ENCODE results near the gene NR3C2. TPM values are rescaled to one million over a fixed set of nuclear protein-coding genes. Genes with fewer than 3 reads are reported as not detected.

The NR3C2 gene
- total RNA-seq, 1 donor from 2014 or later: 0.79 TPM

GRCh38 chr4:148044089-148044911 lies 397.9 kb downstream of the NR3C2 start:
- no peak for TF ChIP-seq CTCF (IDR thresholded peaks at IDR 0.05; ENCODE audit: insufficient read depth, low read length, severe bottlenecking)
- Histone ChIP-seq H3K27me3 (ENCODE audit: control insufficient read depth, insufficient read depth, low read length) (no peaks in the 10 kb centered on the region), H3K4me3 (ENCODE audit: low read depth, low read length) (no peak overlapping the region), H3K36me3 (ENCODE audit: control insufficient read depth, insufficient read depth, low read length) (no peaks in the 10 kb centered on the region)
- FAIRE-seq: peak; percentile 13
- DNase-seq (ENCODE audit: low read depth): no peak

- FAIRE-seq (no peak), DNase-seq (ENCODE audit: low read depth) (no peak)
- Histone ChIP-seq H3K4me3 (ENCODE audit: low read depth, low read length) (no peak overlapping the region), H3K36me3 (ENCODE audit: control insufficient read depth, insufficient read depth, low read length) (no peaks in the 10 kb centered on the region), H3K27me3 (ENCODE audit: control insufficient read depth, insufficient read depth, low read length) (no peaks in the 10 kb centered on the region)
- no peak for TF ChIP-seq CTCF (IDR thresholded peaks at IDR 0.05; ENCODE audit: insufficient read depth, low read length, severe bottlenecking)
Observed at GRCh38 chr4:148041606-148042329, 400.4 kb downstream of the NR3C2 start.

DNA sequence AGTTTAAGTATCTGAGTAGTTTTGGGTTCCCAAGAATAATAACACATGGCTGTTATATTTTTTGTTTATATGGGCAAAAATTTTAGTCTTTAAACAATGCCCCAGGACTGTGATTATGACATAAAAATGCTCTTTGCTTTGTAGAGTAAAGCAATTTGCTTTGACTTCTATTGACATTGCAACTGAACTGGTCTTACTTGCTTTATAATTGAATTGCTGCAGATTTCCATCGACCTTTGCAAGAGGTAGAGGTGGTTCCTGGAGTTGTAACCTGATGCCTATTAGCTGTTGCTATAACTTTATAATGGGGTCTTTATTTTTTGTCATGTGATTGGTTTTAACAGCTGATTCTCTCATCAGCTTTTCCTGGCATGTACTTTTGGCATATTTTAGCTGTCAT lies 407.4 kb downstream of the NR3C2 start:
- H3K36me3 ChIP-seq (ENCODE audit: control insufficient read depth, insufficient read depth, low read length): no peaks in the 10 kb centered on the region
- TF ChIP-seq CTCF (IDR thresholded peaks at IDR 0.05; ENCODE audit: insufficient read depth, low read length, severe bottlenecking): no peak
- DNase-seq (ENCODE audit: low read depth): no peak
- no peak overlapping the region for H3K4me3 ChIP-seq (ENCODE audit: low read depth, low read length)
- no peak for FAIRE-seq
- H3K27me3 ChIP-seq (ENCODE audit: control insufficient read depth, insufficient read depth, low read length): no peaks in the 10 kb centered on the region

DNA sequence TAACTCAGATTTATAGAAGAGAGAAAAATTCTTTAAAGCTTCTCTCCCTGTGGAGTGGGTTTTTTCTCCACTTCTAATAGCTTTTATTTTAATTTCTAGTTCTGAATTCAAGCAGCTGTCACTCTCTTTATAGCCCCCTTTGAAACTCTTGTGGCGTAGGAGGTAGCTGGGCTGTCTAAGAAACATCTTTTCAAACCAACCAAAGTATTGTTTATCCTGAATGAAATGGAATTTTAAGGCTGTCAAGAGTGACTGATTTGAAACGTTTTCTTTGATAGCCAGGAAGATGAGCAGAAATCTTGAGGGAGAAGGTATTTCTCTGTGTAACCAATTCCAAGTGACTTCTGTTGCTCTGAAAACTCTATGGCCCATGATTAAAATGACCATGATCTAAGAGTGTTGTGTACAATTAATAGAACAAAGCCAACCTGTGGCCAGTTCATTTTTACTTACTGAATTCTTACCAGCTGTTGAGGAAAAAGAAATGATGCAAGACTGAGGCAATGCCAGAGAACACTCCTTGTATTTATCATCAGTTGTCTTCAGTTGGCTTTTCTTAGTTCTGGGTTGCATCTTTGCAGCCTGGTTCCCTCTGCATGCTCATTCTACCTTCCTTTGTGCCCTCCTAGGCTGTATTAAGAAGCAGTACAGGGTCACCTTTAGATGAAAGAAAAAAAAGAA lies 411.9 kb downstream of the NR3C2 start:
- DNase-seq (ENCODE audit: low read depth): peak; percentile 19

DNA sequence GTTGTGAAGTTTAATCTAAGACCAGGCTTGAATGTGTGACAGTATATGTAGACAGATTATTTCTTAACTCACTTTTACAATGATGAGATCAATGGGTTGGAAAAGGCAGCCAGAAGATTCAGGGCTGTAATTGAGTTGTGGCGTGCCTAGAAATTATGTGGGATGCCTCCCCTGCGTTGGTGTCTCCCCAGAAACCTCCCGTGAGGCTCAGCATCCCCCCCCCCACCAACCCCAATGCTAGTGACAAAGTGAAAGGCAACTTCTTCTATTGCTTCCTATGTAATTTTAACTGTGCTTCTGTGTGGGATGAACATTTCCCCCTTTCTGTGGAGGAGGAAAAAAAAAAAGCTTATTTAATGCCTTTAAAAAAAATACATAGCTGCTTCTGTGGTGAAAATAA lies 412.4 kb downstream of the NR3C2 start:
- FAIRE-seq (no peak), DNase-seq (ENCODE audit: low read depth) (no peak)
- H3K4me3 ChIP-seq (ENCODE audit: low read depth, low read length): no peak overlapping the region
- H3K36me3 ChIP-seq (ENCODE audit: control insufficient read depth, insufficient read depth, low read length): no peaks in the 10 kb centered on the region
- no peaks in the 10 kb centered on the region for H3K27me3 ChIP-seq (ENCODE audit: control insufficient read depth, insufficient read depth, low read length)
- TF ChIP-seq CTCF (IDR thresholded peaks at IDR 0.05; ENCODE audit: insufficient read depth, low read length, severe bottlenecking): no peak

More for the DNA sequence above, 411.9 kb downstream of the NR3C2 start:
- no peak for TF ChIP-seq CTCF (IDR thresholded peaks at IDR 0.05; ENCODE audit: insufficient read depth, low read length, severe bottlenecking)
- FAIRE-seq: no peak
- no peak overlapping the region for H3K4me3 ChIP-seq (ENCODE audit: low read depth, low read length)
- no peaks in the 10 kb centered on the region for H3K27me3 ChIP-seq (ENCODE audit: control insufficient read depth, insufficient read depth, low read length)
- no peaks in the 10 kb centered on the region for H3K36me3 ChIP-seq (ENCODE audit: control insufficient read depth, insufficient read depth, low read length)
